BLaER1 treated with 17β-estradiol and CSF1 and Interleukin-3, amounts not matched to agents 10 nM and 100 nM (cell line): ENCODE measurements around the gene PIK3CA.
"Not testable (repeated sequence)": the region's sequence is repeated elsewhere in the genome, so short reads cannot be mapped to it uniquely, and the experiment has no call there.

Experiments
- H3K27ac ChIP-seq, 11 experiments: shearing (Covaris generic); formaldehyde crosslinking; 2 replicates each; pipeline ENCODE4 v1.8.1; 2022
- H3K27me3 ChIP-seq, 11 experiments: shearing (Covaris generic); formaldehyde crosslinking; 2 replicates each; pipeline ENCODE4 v1.8.1; 2022
- H3K36me3 ChIP-seq, 11 experiments: shearing (Covaris generic); formaldehyde crosslinking; 2 replicates each; pipeline ENCODE4 v1.8.1; 2022
- H3K4me1 ChIP-seq, 10 experiments: shearing (Covaris generic); formaldehyde crosslinking; 2 replicates each; pipeline ENCODE4 v1.8.1; 2022
- H3K4me2 ChIP-seq, 11 experiments: shearing (Covaris generic); formaldehyde crosslinking; 2 replicates each; pipeline ENCODE4 v1.8.1; 2022
- H3K4me3 ChIP-seq, 10 experiments: shearing (Covaris generic); formaldehyde crosslinking; 2 replicates each; pipeline ENCODE4 v1.8.1; 2022
- H3K9ac ChIP-seq, 11 experiments: shearing (Covaris generic); formaldehyde crosslinking; 2 replicates each; pipeline ENCODE4 v1.8.1; 2022
- H3K9me3 ChIP-seq, 11 experiments: shearing (Covaris generic); formaldehyde crosslinking; replicated peaks in 1 of 11; 2 replicates each; pipeline ENCODE4 v1.8.1; 2022
- H4K20me1 ChIP-seq, 11 experiments: shearing (Covaris generic); formaldehyde crosslinking; 2 replicates each; pipeline ENCODE4 v1.8.1; 2022
- Cebpa-rat ChIP-seq, 11 experiments: shearing (Covaris generic); IDR thresholded peaks; 2 replicates each; pipeline ENCODE4 v1.8.1; 2022

PIK3CA gene

GRCh38 chr3:179256813-179257212 lies 108.7 kb downstream of the PIK3CA start:
- Histone ChIP-seq H3K4me3 (no peak overlapping the region), H3K27me3 (peaks cover 0 to 3% (median 0%) of the 10 kb centered on the region in 11 experiments; a peak in 1 of 22 replicates), H3K9me3 (peaks cover 5 to 14% (median 11%) of the 10 kb centered on the region in 11 experiments; a peak in 21 of 22 replicates), H4K20me1 (no peaks in the 10 kb centered on the region), H3K36me3 (no peaks in the 10 kb centered on the region), H3K27ac (no peak overlapping the region), H3K4me2 (no peak overlapping the region), H3K9ac (no peak overlapping the region), H3K4me1 (no peaks in the 10 kb centered on the region)
- no peak for TF ChIP-seq Cebpa-rat (IDR thresholded peaks at IDR 0.05)

GRCh38 chr3:179257742-179258141 lies 109.6 kb downstream of the PIK3CA start:
- H3K4me3 ChIP-seq, H3K27me3 ChIP-seq, H3K4me1 ChIP-seq, H4K20me1 ChIP-seq, H3K9ac ChIP-seq, H3K27ac ChIP-seq, H3K4me2 ChIP-seq, H3K36me3 ChIP-seq: not testable (repeated sequence)
- peaks cover 12 to 23% (median 20%) of the 10 kb centered on the region in 11 experiments for H3K9me3 ChIP-seq

- Histone ChIP-seq H3K4me3 (no peak overlapping the region), H3K9ac (no peak overlapping the region), H3K9me3 (peaks cover 19 to 31% (median 28%) of the 10 kb centered on the region in 11 experiments), H4K20me1 (no peaks in the 10 kb centered on the region), H3K4me1 (no peaks in the 10 kb centered on the region), H3K27ac (no peak overlapping the region), H3K4me2 (no peak overlapping the region), H3K36me3 (no peaks in the 10 kb centered on the region), H3K27me3 (peaks cover 0 to 3% (median 0%) of the 10 kb centered on the region in 11 experiments; a peak in 1 of 22 replicates)
- no peak for TF ChIP-seq Cebpa-rat (IDR thresholded peaks at IDR 0.05)
These were observed 110.7 kb downstream of the PIK3CA start for GRCh38 chr3:179258820-179259219.

GRCh38 chr3:179259959-179260756 lies 112.0 kb downstream of the PIK3CA start:
- H3K4me1 ChIP-seq, H3K27me3 ChIP-seq, H3K4me3 ChIP-seq, H3K36me3 ChIP-seq, H3K27ac ChIP-seq, H3K4me2 ChIP-seq, H4K20me1 ChIP-seq, H3K9ac ChIP-seq: not testable (repeated sequence)
- peaks cover 19 to 32% (median 28%) of the 10 kb centered on the region in 11 experiments for H3K9me3 ChIP-seq
- TF ChIP-seq Cebpa-rat (IDR thresholded peaks at IDR 0.05): peak in 1 of 11 experiments; percentile 27; a peak in 1 of 22 replicates

GRCh38 chr3:179260949-179261765 lies 113.0 kb downstream of the PIK3CA start:
- Histone ChIP-seq H3K27me3 (peaks cover 0 to 3% (median 0%) of the 10 kb centered on the region in 11 experiments; a peak in 1 of 22 replicates), H3K9ac (no peak overlapping the region), H3K27ac (no peak overlapping the region)

GRCh38 chr3:179263134-179263533 lies 115.0 kb downstream of the PIK3CA start:
- TF ChIP-seq Cebpa-rat (IDR thresholded peaks at IDR 0.05): no peak
- Histone ChIP-seq H3K27me3 (peaks cover 0 to 3% (median 0%) of the 10 kb centered on the region in 11 experiments; a peak in 1 of 22 replicates), H3K4me1 (peaks cover 10 to 31% (median 23%) of the 10 kb centered on the region in 10 experiments; a peak in 19 of 20 replicates), H3K9me3 (peaks cover 19 to 32% (median 28%) of the 10 kb centered on the region in 11 experiments), H3K4me3 (no peak overlapping the region), H3K36me3 (no peaks in the 10 kb centered on the region), H3K4me2 (no peak overlapping the region), H3K9ac (no peak overlapping the region), H4K20me1 (no peaks in the 10 kb centered on the region), H3K27ac (no peak overlapping the region)

More at GRCh38 chr3:179260949-179261765, 113.0 kb downstream of the PIK3CA start:
- no peaks in the 10 kb centered on the region for H3K36me3 ChIP-seq
- no peak for TF ChIP-seq Cebpa-rat (IDR thresholded peaks at IDR 0.05)
- peaks cover 2 to 11% (median 6%) of the 10 kb centered on the region in 10 experiments; a peak in 19 of 20 replicates for H3K4me1 ChIP-seq
- peaks cover 19 to 32% (median 28%) of the 10 kb centered on the region in 11 experiments for H3K9me3 ChIP-seq
- H4K20me1 ChIP-seq: no peaks in the 10 kb centered on the region
- no peak overlapping the region for H3K4me2 ChIP-seq
- no peak overlapping the region for H3K4me3 ChIP-seq

- Histone ChIP-seq H3K9me3 (peaks cover 19 to 32% (median 28%) of the 10 kb centered on the region in 11 experiments), H3K36me3 (no peaks in the 10 kb centered on the region), H3K27me3 (peaks cover 0 to 3% (median 0%) of the 10 kb centered on the region in 11 experiments; a peak in 1 of 22 replicates), H4K20me1 (no peaks in the 10 kb centered on the region), H3K4me2 (no peak overlapping the region), H3K27ac (no peak overlapping the region), H3K9ac (no peak overlapping the region), H3K4me3 (no peak overlapping the region), H3K4me1 (peaks cover 16 to 44% (median 30%) of the 10 kb centered on the region in 10 experiments; a peak in 19 of 20 replicates)
- TF ChIP-seq Cebpa-rat (IDR thresholded peaks at IDR 0.05): no peak
These were observed 116.3 kb downstream of the PIK3CA start for GRCh38 chr3:179264449-179264848.

GRCh38 chr3:179265092-179265491 lies 116.9 kb downstream of the PIK3CA start:
- H3K27ac ChIP-seq: no peak overlapping the region
- peaks cover 0 to 3% (median 0%) of the 10 kb centered on the region in 11 experiments; a peak in 1 of 22 replicates for H3K27me3 ChIP-seq
- TF ChIP-seq Cebpa-rat (IDR thresholded peaks at IDR 0.05): no peak
- peak overlapping the region in 3 of 11 experiments; percentile 91 to 97 (median 93); a peak in 3 of 22 replicates for H3K4me2 ChIP-seq
- no peak overlapping the region for H3K4me3 ChIP-seq
- no peak overlapping the region for H3K9ac ChIP-seq
- peaks cover 16 to 44% (median 30%) of the 10 kb centered on the region in 10 experiments; a peak in 19 of 20 replicates for H3K4me1 ChIP-seq
- H3K36me3 ChIP-seq: no peaks in the 10 kb centered on the region
- no peaks in the 10 kb centered on the region for H4K20me1 ChIP-seq
- peaks cover 19 to 32% (median 28%) of the 10 kb centered on the region in 11 experiments for H3K9me3 ChIP-seq

GRCh38 chr3:179265875-179266274 lies 117.7 kb downstream of the PIK3CA start:
- Histone ChIP-seq H3K9ac (no peak overlapping the region), H3K27ac (no peak overlapping the region)
- TF ChIP-seq Cebpa-rat (IDR thresholded peaks at IDR 0.05): no peak

More at GRCh38 chr3:179265875-179266274, 117.7 kb downstream of the PIK3CA start:
- Histone ChIP-seq H3K4me3 (peak overlapping the region in 1 of 10 experiments; percentile 43; a peak in 1 of 20 replicates), H3K27me3 (peaks cover 0 to 3% (median 0%) of the 10 kb centered on the region in 11 experiments; a peak in 1 of 22 replicates), H3K36me3 (no peaks in the 10 kb centered on the region), H3K9me3 (peaks cover 18 to 30% (median 25%) of the 10 kb centered on the region in 11 experiments), H4K20me1 (no peaks in the 10 kb centered on the region), H3K4me2 (peak overlapping the region; percentile 67 to 97 (median 87); a peak in 19 of 22 replicates), H3K4me1 (peaks cover 16 to 44% (median 30%) of the 10 kb centered on the region in 10 experiments; a peak in 19 of 20 replicates)
